Suprapubic skin (tissue), 4 donors: ENCODE data around the gene TMEM178A. TPM values are rescaled to one million over a fixed set of nuclear protein-coding genes. Genes with fewer than 3 reads are reported as not detected.

Source experiments
- DNase-seq, 2 donors: peaks; one replicate each; pipeline ENCODE4 v3.0.0-alpha.2; 2019; ENCODE audit warnings: low spot score in 2 of 2
- H3K27ac ChIP-seq: fragments of 200-600 bp; sonication (generic); one replicate; pipeline ENCODE4 v1.5.1; 2019
- H3K27me3 ChIP-seq: fragments of 200-600 bp; sonication (generic); one replicate; pipeline ENCODE4 v1.5.1; 2019
- H3K36me3 ChIP-seq: fragments of 200-600 bp; sonication (generic); one replicate; pipeline ENCODE4 v1.5.1; 2019
- H3K4me1 ChIP-seq: fragments of 200-600 bp; sonication (generic); one replicate; pipeline ENCODE4 v1.5.1; 2019
- H3K4me3 ChIP-seq: fragments of 200-600 bp; sonication (generic); one replicate; pipeline ENCODE4 v1.5.1; 2019; ENCODE audit warnings: mild to moderate bottlenecking
- H3K9me3 ChIP-seq: fragments of 200-600 bp; sonication (generic); one replicate; pipeline ENCODE4 v1.5.1; 2019
- EP300 ChIP-seq: sonication (generic); formaldehyde crosslinking; IDR thresholded peaks from one replicate; pipeline ENCODE4 v1.6.1; 2017; ENCODE audit warnings: antibody characterized with exemption
- POLR2A ChIP-seq, 2 donors: fragments of 450-650 bp; IDR thresholded peaks; one replicate each; pipeline ENCODE4 v1.6.1; 2017; ENCODE audit warnings: antibody characterized with exemption in 2 of 2, mild to moderate bottlenecking in 2 of 2, moderate library complexity in 2 of 2
- POLR2AphosphoS5 ChIP-seq, 3 donors: sonication (generic); formaldehyde crosslinking; IDR thresholded peaks; one replicate each; pipeline ENCODE4 v1.6.1; 2017; ENCODE audit warnings: antibody characterized with exemption in 3 of 3
- WGBS: methylation state at CpG from one replicate; pipeline ENCODE4 v1.1.5; 2018; 5-methylcytosine and 5-hydroxymethylcytosine counted together
- total RNA-seq, 4 donors: library from RNA; depleted of rRNA; stranded (reverse); fragments of >200 nt; gene quantifications; one replicate each; pipeline ENCODE4 v1.1.0, GENCODE V29; 2016
- TF ChIP-seq, protein P1 (sequence below), 2 donors: fragments of 200-600 bp in 1 of 2; fragments of 450-650 bp in 1 of 2; sonication (generic) in 1 of 2; IDR thresholded peaks; one replicate each; pipeline ENCODE4 v1.5.1; 2016 to 2019; ENCODE audit warnings: antibody characterized with exemption in 2 of 2, mild to moderate bottlenecking in 1 of 2, moderate library complexity in 1 of 2

TMEM178A gene
- total RNA-seq, 4 donors from 2014 or later: 0.68 to 7.4 (median 2.3) TPM

DNA sequence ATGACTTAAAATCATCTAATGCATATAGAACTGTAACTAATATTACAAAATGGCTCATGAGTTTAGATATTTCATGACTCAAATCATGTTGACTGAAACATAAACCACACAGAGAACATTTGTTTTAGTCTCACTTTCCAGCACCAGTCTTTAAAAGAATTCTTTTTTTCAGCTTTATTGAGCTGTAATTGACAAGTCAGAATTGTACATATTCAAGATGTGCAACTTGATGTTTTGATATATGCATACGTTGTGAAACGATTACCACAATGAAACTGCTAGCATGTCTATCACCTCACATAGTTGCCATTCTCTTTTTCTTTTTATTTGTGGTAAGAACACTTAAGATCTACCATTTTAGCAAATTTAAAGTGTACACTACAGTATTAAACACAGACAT is 25.0 kb upstream of the TMEM178A start:
- Histone ChIP-seq H3K27me3 (no peaks in the 10 kb centered on the region), H3K9me3 (no peaks in the 10 kb centered on the region), H3K4me1 (peaks cover 4% of the 10 kb centered on the region), H3K4me3 (no peak overlapping the region), H3K36me3 (no peaks in the 10 kb centered on the region), H3K27ac (no peak overlapping the region)
- TF ChIP-seq POLR2AphosphoS5 (IDR thresholded peaks at IDR 0.05) (no peak), EP300 (no peak)
- TF ChIP-seq, protein P1, sequence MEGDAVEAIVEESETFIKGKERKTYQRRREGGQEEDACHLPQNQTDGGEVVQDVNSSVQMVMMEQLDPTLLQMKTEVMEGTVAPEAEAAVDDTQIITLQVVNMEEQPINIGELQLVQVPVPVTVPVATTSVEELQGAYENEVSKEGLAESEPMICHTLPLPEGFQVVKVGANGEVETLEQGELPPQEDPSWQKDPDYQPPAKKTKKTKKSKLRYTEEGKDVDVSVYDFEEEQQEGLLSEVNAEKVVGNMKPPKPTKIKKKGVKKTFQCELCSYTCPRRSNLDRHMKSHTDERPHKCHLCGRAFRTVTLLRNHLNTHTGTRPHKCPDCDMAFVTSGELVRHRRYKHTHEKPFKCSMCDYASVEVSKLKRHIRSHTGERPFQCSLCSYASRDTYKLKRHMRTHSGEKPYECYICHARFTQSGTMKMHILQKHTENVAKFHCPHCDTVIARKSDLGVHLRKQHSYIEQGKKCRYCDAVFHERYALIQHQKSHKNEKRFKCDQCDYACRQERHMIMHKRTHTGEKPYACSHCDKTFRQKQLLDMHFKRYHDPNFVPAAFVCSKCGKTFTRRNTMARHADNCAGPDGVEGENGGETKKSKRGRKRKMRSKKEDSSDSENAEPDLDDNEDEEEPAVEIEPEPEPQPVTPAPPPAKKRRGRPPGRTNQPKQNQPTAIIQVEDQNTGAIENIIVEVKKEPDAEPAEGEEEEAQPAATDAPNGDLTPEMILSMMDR (IDR thresholded peaks at IDR 0.05): no peak
- DNase-seq: no peak
- 86% methylated on average over 2 of the region's 2 CpGs for WGBS

DNA sequence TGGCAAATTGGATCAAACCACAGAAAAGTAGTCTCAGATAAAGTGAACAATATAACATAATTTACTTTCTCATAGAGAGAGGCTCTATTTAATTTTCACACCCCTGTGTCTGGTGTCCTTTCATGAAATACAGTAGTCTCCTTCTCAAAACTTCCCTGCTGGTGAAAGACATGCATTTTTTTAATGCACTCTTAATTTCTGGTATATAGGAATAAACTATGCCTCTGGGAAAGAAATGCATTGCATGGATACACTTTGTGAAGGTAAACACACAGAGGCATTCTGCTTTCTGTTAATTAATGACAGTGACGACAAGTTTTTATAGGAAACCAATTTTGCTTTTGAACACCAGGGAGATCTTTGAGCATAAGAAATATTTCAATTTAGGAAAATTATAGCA is 24.1 kb upstream of the TMEM178A start:
- TF ChIP-seq POLR2A (IDR thresholded peaks at IDR 0.05): no peak
- TF ChIP-seq EP300: no peak
- no peak for TF ChIP-seq POLR2AphosphoS5 (IDR thresholded peaks at IDR 0.05)
- TF ChIP-seq, protein P1 (IDR thresholded peaks at IDR 0.05): no peak
- 75% methylated on average over 1 of the region's 1 CpG for WGBS
- Histone ChIP-seq H3K27ac (no peak overlapping the region), H3K4me3 (no peak overlapping the region), H3K27me3 (no peaks in the 10 kb centered on the region), H3K9me3 (no peaks in the 10 kb centered on the region), H3K4me1 (peaks cover 4% of the 10 kb centered on the region), H3K36me3 (no peaks in the 10 kb centered on the region)
- DNase-seq: no peak

DNA sequence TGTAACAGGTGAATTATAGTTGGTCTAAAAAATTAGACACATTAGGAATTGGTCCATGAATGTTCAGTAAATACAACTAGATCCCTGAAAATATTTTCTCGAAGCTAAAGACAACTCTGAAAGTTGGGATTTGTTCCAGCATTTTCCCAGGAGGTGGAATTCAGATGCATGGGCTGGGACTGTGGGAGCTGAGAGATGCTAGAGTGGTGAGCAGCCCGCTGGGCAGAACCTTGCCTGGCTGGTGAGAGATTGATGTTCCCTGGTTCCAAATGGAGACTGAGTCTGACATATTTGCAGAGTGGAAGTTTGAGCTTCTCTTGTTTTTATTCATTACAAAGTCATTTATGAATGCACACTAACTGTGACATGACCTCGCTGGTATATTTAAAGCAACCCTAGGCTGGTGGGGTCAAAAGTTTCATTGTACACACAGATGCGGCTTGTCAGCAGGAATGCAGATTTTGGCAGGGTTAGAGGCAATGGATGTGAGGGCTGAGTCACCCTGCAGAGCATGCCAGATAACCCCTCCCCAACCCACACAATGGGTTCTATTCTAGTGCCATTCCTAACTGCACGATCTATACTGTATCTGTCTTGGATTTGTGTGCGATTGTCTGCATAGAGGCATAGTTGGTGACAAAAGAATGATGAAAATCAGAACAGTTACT is 23.5 kb upstream of the TMEM178A start:
- TF ChIP-seq POLR2A (IDR thresholded peaks at IDR 0.05) (no peak), EP300 (no peak), POLR2AphosphoS5 (IDR thresholded peaks at IDR 0.05) (no peak)
- TF ChIP-seq, protein P1 (IDR thresholded peaks at IDR 0.05): no peak
- no peak overlapping the region for H3K4me3 ChIP-seq
- DNase-seq: no peak
- no peak overlapping the region for H3K27ac ChIP-seq
- no peaks in the 10 kb centered on the region for H3K36me3 ChIP-seq
- H3K9me3 ChIP-seq: no peaks in the 10 kb centered on the region
- 34% methylated on average over 6 of the region's 6 CpGs for WGBS
- no peaks in the 10 kb centered on the region for H3K27me3 ChIP-seq
- peaks cover 4% of the 10 kb centered on the region for H3K4me1 ChIP-seq

DNA sequence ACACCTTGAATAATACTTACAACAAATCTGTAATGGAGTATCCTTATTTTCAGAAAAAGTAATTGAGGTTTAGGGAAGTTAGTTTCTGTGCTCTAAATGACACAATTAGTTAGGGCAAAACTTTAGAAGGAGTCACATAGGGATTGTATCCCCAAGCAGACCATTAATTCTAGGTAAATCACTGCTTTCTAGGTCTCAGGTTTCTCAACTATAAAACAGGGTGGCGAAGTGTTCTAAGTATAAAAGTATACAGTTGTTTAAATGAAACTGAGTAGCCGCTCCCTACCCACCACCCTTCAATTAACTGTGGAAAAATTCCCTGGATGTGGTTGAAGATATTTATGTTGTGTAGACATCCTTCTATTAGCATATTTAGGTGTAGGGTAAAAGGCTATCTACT is 19.9 kb upstream of the TMEM178A start:
- 92% methylated on average over 2 of the region's 2 CpGs for WGBS
- Histone ChIP-seq H3K27ac (no peak overlapping the region), H3K9me3 (no peaks in the 10 kb centered on the region), H3K27me3 (no peaks in the 10 kb centered on the region), H3K4me1 (peaks cover 4% of the 10 kb centered on the region), H3K4me3 (no peak overlapping the region), H3K36me3 (no peaks in the 10 kb centered on the region)
- TF ChIP-seq POLR2AphosphoS5 (IDR thresholded peaks at IDR 0.05) (no peak), POLR2A (IDR thresholded peaks at IDR 0.05) (no peak), EP300 (no peak)
- TF ChIP-seq, protein P1 (IDR thresholded peaks at IDR 0.05): no peak
- DNase-seq: no peak

DNA sequence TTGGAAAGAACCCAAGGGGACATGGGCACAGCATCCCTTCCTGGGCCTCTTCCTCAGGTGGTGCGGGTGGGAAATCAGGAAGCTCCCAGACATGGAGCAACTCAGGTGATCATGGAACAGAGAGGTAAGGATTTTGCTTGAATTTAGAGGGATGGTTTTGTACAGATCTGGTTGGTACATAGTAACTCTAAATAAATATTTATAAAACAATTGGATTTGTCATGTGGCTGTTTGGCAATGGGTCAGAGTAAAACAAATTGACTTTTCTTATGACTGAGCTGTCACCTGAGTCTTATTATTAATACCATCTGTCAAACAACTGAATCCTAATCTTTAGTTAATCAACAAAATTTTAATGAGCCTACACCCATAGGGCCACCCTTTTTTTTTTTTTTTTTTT is 19.4 kb upstream of the TMEM178A start:
- WGBS: 100% methylated on average over 1 of the region's 1 CpG
- no peak for DNase-seq
- no peaks in the 10 kb centered on the region for H3K36me3 ChIP-seq
- H3K9me3 ChIP-seq: no peaks in the 10 kb centered on the region
- no peak overlapping the region for H3K27ac ChIP-seq
- TF ChIP-seq EP300 (no peak), POLR2AphosphoS5 (IDR thresholded peaks at IDR 0.05) (no peak), POLR2A (IDR thresholded peaks at IDR 0.05) (no peak)
- TF ChIP-seq, protein P1 (IDR thresholded peaks at IDR 0.05): no peak
- no peak overlapping the region for H3K4me3 ChIP-seq
- H3K4me1 ChIP-seq: peaks cover 4% of the 10 kb centered on the region
- no peaks in the 10 kb centered on the region for H3K27me3 ChIP-seq
